ENCODE results near the gene STX11.

The STX11 gene

GRCh38 chr6:144215932-144216667 lies 65.8 kb downstream of the STX11 start:
- Histone ChIP-seq H3K4me1 (ENCODE audit: insufficient read depth, low read length) (peaks cover 14% of the 10 kb centered on the region), H3K9ac (ENCODE audit: low read length) (peak overlapping the region; percentile 29), H3K36me3 (ENCODE audit: insufficient read depth, low read length) (no peaks in the 10 kb centered on the region), H3K9me3 (ENCODE audit: low read length) (no peaks in the 10 kb centered on the region), H3K27ac (ENCODE audit: low read depth, low read length) (peak overlapping the region; percentile 97), H3K27me3 (ENCODE audit: control insufficient read depth in 1 of 2, insufficient read depth in 2 of 2, low read length in 2 of 2) (no peaks in the 10 kb centered on the region), H3K4me3 (ENCODE audit: low read depth in 1 of 2, low read length in 2 of 2) (peak overlapping the region; percentile 61 to 95)

GRCh38 chr6:144216668-144217218 lies 66.4 kb downstream of the STX11 start:
- H3K9me3 ChIP-seq (ENCODE audit: low read length): no peaks in the 10 kb centered on the region
- H3K9ac ChIP-seq (ENCODE audit: low read length): no peak overlapping the region
- no peaks in the 10 kb centered on the region for H3K36me3 ChIP-seq (ENCODE audit: insufficient read depth, low read length)
- H3K4me3 ChIP-seq (ENCODE audit: low read depth in 1 of 2, low read length in 2 of 2): peak overlapping the region; percentile 61 to 95
- no peaks in the 10 kb centered on the region for H3K27me3 ChIP-seq (ENCODE audit: control insufficient read depth in 1 of 2, insufficient read depth in 2 of 2, low read length in 2 of 2)
- peak overlapping the region; percentile 97 for H3K27ac ChIP-seq (ENCODE audit: low read depth, low read length)
- H3K4me1 ChIP-seq (ENCODE audit: insufficient read depth, low read length): peaks cover 14% of the 10 kb centered on the region

GRCh38 chr6:144217264-144217663 lies 66.9 kb downstream of the STX11 start:
- Histone ChIP-seq H3K4me3 (ENCODE audit: low read depth in 1 of 2, low read length in 2 of 2) (peak overlapping the region in 1 of 2 donors; percentile 95), H3K9ac (ENCODE audit: low read length) (no peak overlapping the region)

GRCh38 chr6:144217797-144218196 lies 67.5 kb downstream of the STX11 start:
- Histone ChIP-seq H3K27ac (ENCODE audit: low read depth, low read length) (no peak overlapping the region), H3K36me3 (ENCODE audit: insufficient read depth, low read length) (no peaks in the 10 kb centered on the region), H3K9me3 (ENCODE audit: low read length) (no peaks in the 10 kb centered on the region), H3K4me3 (ENCODE audit: low read depth in 1 of 2, low read length in 2 of 2) (no peak overlapping the region), H3K27me3 (ENCODE audit: control insufficient read depth in 1 of 2, insufficient read depth in 2 of 2, low read length in 2 of 2) (no peaks in the 10 kb centered on the region), H3K9ac (ENCODE audit: low read length) (no peak overlapping the region), H3K4me1 (ENCODE audit: insufficient read depth, low read length) (peaks cover 14% of the 10 kb centered on the region)

More at GRCh38 chr6:144217264-144217663, 66.9 kb downstream of the STX11 start:
- Histone ChIP-seq H3K4me1 (ENCODE audit: insufficient read depth, low read length) (peaks cover 14% of the 10 kb centered on the region), H3K27ac (ENCODE audit: low read depth, low read length) (no peak overlapping the region), H3K9me3 (ENCODE audit: low read length) (no peaks in the 10 kb centered on the region), H3K36me3 (ENCODE audit: insufficient read depth, low read length) (no peaks in the 10 kb centered on the region), H3K27me3 (ENCODE audit: control insufficient read depth in 1 of 2, insufficient read depth in 2 of 2, low read length in 2 of 2) (no peaks in the 10 kb centered on the region)

GRCh38 chr6:144219056-144219685 lies 68.9 kb downstream of the STX11 start:
- Histone ChIP-seq H3K4me3 (ENCODE audit: low read depth in 1 of 2, low read length in 2 of 2) (no peak overlapping the region), H3K36me3 (ENCODE audit: insufficient read depth, low read length) (no peaks in the 10 kb centered on the region), H3K27me3 (ENCODE audit: control insufficient read depth in 1 of 2, insufficient read depth in 2 of 2, low read length in 2 of 2) (no peaks in the 10 kb centered on the region), H3K9me3 (ENCODE audit: low read length) (no peaks in the 10 kb centered on the region), H3K4me1 (ENCODE audit: insufficient read depth, low read length) (peaks cover 14% of the 10 kb centered on the region), H3K27ac (ENCODE audit: low read depth, low read length) (no peak overlapping the region), H3K9ac (ENCODE audit: low read length) (no peak overlapping the region)

- no peaks in the 10 kb centered on the region for H3K36me3 ChIP-seq (ENCODE audit: insufficient read depth, low read length)
- H3K27ac ChIP-seq (ENCODE audit: low read depth, low read length): no peak overlapping the region
- H3K9me3 ChIP-seq (ENCODE audit: low read length): no peaks in the 10 kb centered on the region
- no peak overlapping the region for H3K9ac ChIP-seq (ENCODE audit: low read length)
- no peak overlapping the region for H3K4me3 ChIP-seq (ENCODE audit: low read depth in 1 of 2, low read length in 2 of 2)
- no peaks in the 10 kb centered on the region for H3K27me3 ChIP-seq (ENCODE audit: control insufficient read depth in 1 of 2, insufficient read depth in 2 of 2, low read length in 2 of 2)
- H3K4me1 ChIP-seq (ENCODE audit: insufficient read depth, low read length): peaks cover 9% of the 10 kb centered on the region
Observed at GRCh38 chr6:144220031-144220790, 69.9 kb downstream of the STX11 start.

GRCh38 chr6:144223686-144224085 lies 73.4 kb downstream of the STX11 start:
- Histone ChIP-seq H3K9ac (ENCODE audit: low read length) (no peak overlapping the region), H3K4me1 (ENCODE audit: insufficient read depth, low read length) (no peaks in the 10 kb centered on the region), H3K27me3 (ENCODE audit: control insufficient read depth in 1 of 2, insufficient read depth in 2 of 2, low read length in 2 of 2) (no peaks in the 10 kb centered on the region), H3K4me3 (ENCODE audit: low read depth in 1 of 2, low read length in 2 of 2) (no peak overlapping the region), H3K36me3 (ENCODE audit: insufficient read depth, low read length) (no peaks in the 10 kb centered on the region), H3K27ac (ENCODE audit: low read depth, low read length) (no peak overlapping the region), H3K9me3 (ENCODE audit: low read length) (no peaks in the 10 kb centered on the region)

- H3K4me1 ChIP-seq (ENCODE audit: insufficient read depth, low read length): no peaks in the 10 kb centered on the region
- H3K27ac ChIP-seq (ENCODE audit: low read depth, low read length): no peak overlapping the region
- H3K9ac ChIP-seq (ENCODE audit: low read length): no peak overlapping the region
- no peak overlapping the region for H3K4me3 ChIP-seq (ENCODE audit: low read depth in 1 of 2, low read length in 2 of 2)
- H3K27me3 ChIP-seq (ENCODE audit: control insufficient read depth in 1 of 2, insufficient read depth in 2 of 2, low read length in 2 of 2): no peaks in the 10 kb centered on the region
- no peaks in the 10 kb centered on the region for H3K36me3 ChIP-seq (ENCODE audit: insufficient read depth, low read length)
- H3K9me3 ChIP-seq (ENCODE audit: low read length): no peaks in the 10 kb centered on the region
Observed at GRCh38 chr6:144231721-144232120, 81.4 kb downstream of the STX11 start.

- Histone ChIP-seq H3K9me3 (ENCODE audit: low read length) (no peaks in the 10 kb centered on the region), H3K27me3 (ENCODE audit: control insufficient read depth in 1 of 2, insufficient read depth in 2 of 2, low read length in 2 of 2) (no peaks in the 10 kb centered on the region), H3K9ac (ENCODE audit: low read length) (no peak overlapping the region), H3K4me3 (ENCODE audit: low read depth in 1 of 2, low read length in 2 of 2) (no peak overlapping the region), H3K36me3 (ENCODE audit: insufficient read depth, low read length) (no peaks in the 10 kb centered on the region), H3K27ac (ENCODE audit: low read depth, low read length) (no peak overlapping the region), H3K4me1 (ENCODE audit: insufficient read depth, low read length) (no peaks in the 10 kb centered on the region)
Observed at GRCh38 chr6:144232176-144232831, 82.0 kb downstream of the STX11 start.

GRCh38 chr6:144232832-144233230 lies 82.5 kb downstream of the STX11 start:
- Histone ChIP-seq H3K27me3 (ENCODE audit: control insufficient read depth in 1 of 2, insufficient read depth in 2 of 2, low read length in 2 of 2) (no peaks in the 10 kb centered on the region), H3K9me3 (ENCODE audit: low read length) (no peaks in the 10 kb centered on the region), H3K9ac (ENCODE audit: low read length) (no peak overlapping the region), H3K27ac (ENCODE audit: low read depth, low read length) (no peak overlapping the region), H3K4me3 (ENCODE audit: low read depth in 1 of 2, low read length in 2 of 2) (no peak overlapping the region), H3K4me1 (ENCODE audit: insufficient read depth, low read length) (no peaks in the 10 kb centered on the region), H3K36me3 (ENCODE audit: insufficient read depth, low read length) (no peaks in the 10 kb centered on the region)

DNA sequence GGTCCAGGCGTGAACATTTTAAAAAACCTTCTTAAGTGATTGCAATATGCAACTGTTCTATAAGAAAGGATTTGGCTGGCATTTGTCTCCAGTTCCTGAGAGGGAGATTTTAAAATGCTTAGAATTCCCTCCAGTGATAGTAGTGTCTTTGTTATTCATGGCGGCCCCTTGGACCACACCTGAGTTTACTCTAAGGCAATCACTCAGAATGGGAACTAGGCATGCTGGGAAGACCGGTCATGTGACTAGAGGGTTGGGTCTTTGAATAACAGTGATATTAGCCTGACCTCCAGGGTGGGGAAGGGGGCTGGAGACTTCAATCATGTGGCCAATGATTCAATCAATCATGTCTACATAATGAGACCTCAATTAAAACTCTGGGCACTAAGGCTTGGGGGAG lies 84.1 kb downstream of the STX11 start:
- H3K9ac ChIP-seq (ENCODE audit: low read length): no peak overlapping the region

More for the DNA sequence above, 84.1 kb downstream of the STX11 start:
- Histone ChIP-seq H3K4me3 (ENCODE audit: low read depth in 1 of 2, low read length in 2 of 2) (no peak overlapping the region), H3K27ac (ENCODE audit: low read depth, low read length) (no peak overlapping the region), H3K27me3 (ENCODE audit: control insufficient read depth in 1 of 2, insufficient read depth in 2 of 2, low read length in 2 of 2) (no peaks in the 10 kb centered on the region), H3K4me1 (ENCODE audit: insufficient read depth, low read length) (no peaks in the 10 kb centered on the region), H3K9me3 (ENCODE audit: low read length) (no peaks in the 10 kb centered on the region), H3K36me3 (ENCODE audit: insufficient read depth, low read length) (no peaks in the 10 kb centered on the region)
